ENCODE measurements around the gene NQO2. TPM values are rescaled to one million over a fixed set of nuclear protein-coding genes. Genes with fewer than 3 reads are reported as not detected.

NQO2 gene
- total and polyA plus RNA-seq, 11 donors, result 37.0 to 85.4 (median 62.8) TPM

DNA sequence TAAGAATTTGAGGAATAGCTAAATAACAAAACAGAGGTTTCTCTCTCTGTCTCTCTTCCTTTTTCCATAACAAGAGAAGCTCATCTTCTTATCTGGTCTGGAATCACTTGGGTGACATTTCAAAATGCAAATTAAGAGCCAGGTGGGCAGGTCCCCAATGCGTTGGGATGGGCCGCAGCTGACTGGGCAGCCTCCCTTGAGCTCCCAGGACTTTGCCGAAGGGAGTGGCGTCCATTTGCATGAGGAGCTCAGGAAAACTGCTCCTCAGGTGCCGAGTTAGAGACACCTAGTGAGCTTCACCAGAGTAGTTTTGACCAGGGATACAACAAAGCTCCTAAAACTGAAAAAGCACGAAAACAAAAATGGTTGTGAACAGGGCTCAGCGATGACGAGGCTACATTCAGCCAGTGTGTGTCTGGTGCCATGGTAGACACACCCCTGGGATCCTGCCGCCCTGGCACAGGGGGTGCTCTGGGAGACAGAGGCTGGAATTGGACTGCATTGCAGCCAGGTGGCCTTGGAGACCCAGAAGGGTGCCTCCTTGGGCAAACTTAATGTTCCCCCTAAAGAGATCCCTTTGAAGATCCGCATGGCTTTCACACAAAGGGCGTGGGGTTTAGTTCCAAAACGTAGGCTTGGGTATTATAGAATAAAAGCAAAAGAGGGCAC is 14.8 kb upstream of the NQO2 start:
- no peaks in the 10 kb centered on the region for H3K27me3 ChIP-seq
- DNase-seq (no peak), ATAC-seq (no peak)
- WGBS, 4 donors, result 92 to 93% (median 92%) methylated on average over 12 of the region's 12 CpGs
- peaks cover 0 to 49% (median 29%) of the 10 kb centered on the region in 12 donors for H3K4me1 ChIP-seq
- intact Hi-C loops (cut with DNase I), result loop anchor here (5.0 to 10.0 kb wide), 6 partner anchors 33 to 193 kb away; partner anchors contain the start of gene SERPINB1 (in 2 of the 10)
- no peak overlapping the region for H3K4me3 ChIP-seq
- TF ChIP-seq, protein P1, sequence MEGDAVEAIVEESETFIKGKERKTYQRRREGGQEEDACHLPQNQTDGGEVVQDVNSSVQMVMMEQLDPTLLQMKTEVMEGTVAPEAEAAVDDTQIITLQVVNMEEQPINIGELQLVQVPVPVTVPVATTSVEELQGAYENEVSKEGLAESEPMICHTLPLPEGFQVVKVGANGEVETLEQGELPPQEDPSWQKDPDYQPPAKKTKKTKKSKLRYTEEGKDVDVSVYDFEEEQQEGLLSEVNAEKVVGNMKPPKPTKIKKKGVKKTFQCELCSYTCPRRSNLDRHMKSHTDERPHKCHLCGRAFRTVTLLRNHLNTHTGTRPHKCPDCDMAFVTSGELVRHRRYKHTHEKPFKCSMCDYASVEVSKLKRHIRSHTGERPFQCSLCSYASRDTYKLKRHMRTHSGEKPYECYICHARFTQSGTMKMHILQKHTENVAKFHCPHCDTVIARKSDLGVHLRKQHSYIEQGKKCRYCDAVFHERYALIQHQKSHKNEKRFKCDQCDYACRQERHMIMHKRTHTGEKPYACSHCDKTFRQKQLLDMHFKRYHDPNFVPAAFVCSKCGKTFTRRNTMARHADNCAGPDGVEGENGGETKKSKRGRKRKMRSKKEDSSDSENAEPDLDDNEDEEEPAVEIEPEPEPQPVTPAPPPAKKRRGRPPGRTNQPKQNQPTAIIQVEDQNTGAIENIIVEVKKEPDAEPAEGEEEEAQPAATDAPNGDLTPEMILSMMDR (IDR thresholded peaks at IDR 0.05), result no peak
- no peak for TF ChIP-seq POLR2A (IDR thresholded peaks at IDR 0.05)
- H3K36me3 ChIP-seq, result no peaks in the 10 kb centered on the region
- H3K27ac ChIP-seq, result no peak overlapping the region
- no peaks in the 10 kb centered on the region for H3K9me3 ChIP-seq

DNA sequence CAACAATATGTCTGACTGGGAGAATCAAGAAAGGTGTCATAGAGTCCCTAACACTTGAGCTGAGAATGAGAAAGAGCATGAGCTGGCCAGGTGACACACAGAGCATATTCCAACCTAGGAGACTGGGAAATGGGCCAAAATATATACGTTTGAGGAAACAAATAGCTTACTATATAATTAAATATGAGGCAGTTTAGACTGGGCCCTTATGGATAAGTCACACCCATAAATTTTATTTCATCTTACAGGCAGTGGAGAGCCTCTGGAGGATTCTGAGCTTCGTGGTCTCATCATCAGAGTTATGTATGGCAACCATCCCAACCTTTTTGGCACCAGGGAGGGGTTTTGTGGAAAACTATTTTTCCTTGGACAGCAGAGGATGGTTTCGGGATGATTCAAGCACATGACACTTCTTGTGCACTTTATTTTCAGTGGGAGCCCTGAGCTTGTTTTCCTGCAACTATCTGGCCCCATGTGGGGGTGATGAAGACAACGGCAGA is 12.9 kb upstream of the NQO2 start:
- H3K27ac ChIP-seq, result peak overlapping the region in 5 of 12 donors; percentile 92 to 99 (median 95)
- no peaks in the 10 kb centered on the region for H3K27me3 ChIP-seq
- ATAC-seq (no peak), DNase-seq (no peak)
- H3K4me3 ChIP-seq, result no peak overlapping the region
- 27 to 49% (median 40%) methylated on average over 4 of the region's 4 CpGs for WGBS, 4 donors
- peaks cover 0 to 39% (median 27%) of the 10 kb centered on the region in 12 donors for H3K4me1 ChIP-seq
- no peaks in the 10 kb centered on the region for H3K36me3 ChIP-seq
- intact Hi-C loops (cut with DNase I), result loop anchor here (1.0 to 10.0 kb wide), 8 partner anchors 14 to 194 kb away; partner anchors contain the start of gene SERPINB1 (in 2 of the 10)
- TF ChIP-seq POLR2A (IDR thresholded peaks at IDR 0.05), result no peak
- TF ChIP-seq, protein P1 (IDR thresholded peaks at IDR 0.05), result no peak
- H3K9me3 ChIP-seq, result no peaks in the 10 kb centered on the region

DNA sequence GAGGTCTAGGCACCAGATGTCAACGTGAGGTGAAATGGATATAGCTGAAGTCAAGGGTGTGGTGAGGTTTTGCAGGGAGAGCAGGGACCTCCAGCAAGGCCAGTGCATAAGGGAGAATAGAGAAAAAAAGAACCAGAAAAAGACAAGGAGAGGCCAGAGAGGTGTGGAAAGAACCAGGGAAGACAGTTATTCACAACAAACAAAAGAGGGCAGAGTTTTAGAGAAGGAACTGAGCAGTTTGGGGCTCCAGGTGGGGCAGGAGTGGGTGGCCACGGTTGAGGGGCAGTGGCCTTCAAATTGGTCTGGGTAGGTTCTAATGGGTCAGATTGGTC is 11.6 kb upstream of the NQO2 start:
- peaks cover 0 to 29% (median 18%) of the 10 kb centered on the region in 12 donors for H3K4me1 ChIP-seq
- H3K36me3 ChIP-seq, result no peaks in the 10 kb centered on the region
- intact Hi-C loops (cut with DNase I), result loop anchor here (1.0 to 10.0 kb wide), 11 partner anchors 17 to 196 kb away; partner anchors contain the start of genes SERPINB6 (in 4 of the 10) and SERPINB1 (in 2 of the 10)
- peak overlapping the region in 11 of 12 donors; percentile 69 to 93 (median 81) for H3K4me3 ChIP-seq
- 21 to 25% (median 22%) methylated on average over 2 of the region's 2 CpGs for WGBS, 4 donors
- no peak for TF ChIP-seq POLR2A (IDR thresholded peaks at IDR 0.05)
- TF ChIP-seq, protein P1 (IDR thresholded peaks at IDR 0.05), result no peak
- peak overlapping the region; percentile 92 to 100 (median 99) for H3K27ac ChIP-seq
- no peaks in the 10 kb centered on the region for H3K9me3 ChIP-seq
- H3K27me3 ChIP-seq, result no peaks in the 10 kb centered on the region
- ATAC-seq (no peak), DNase-seq (no peak)

All from heart left ventricle (tissue), 16 donors.